Mesendoderm (in vitro differentiated cells): Measurements from ENCODE around the gene COL4A4.
"Not testable (repeated sequence)": the region's sequence is repeated elsewhere in the genome, so short reads cannot be mapped to it uniquely, and the experiment has no call there.

Source experiments
- DNase-seq: peaks from one replicate; pipeline ENCODE4 v3.0.0; 2013
- H2AK5ac ChIP-seq: 2 replicates; pipeline ENCODE4 v1.6.1; 2013; ENCODE audit warnings: low read length, inconsistent platforms
- H2BK120ac ChIP-seq: 2 replicates; pipeline ENCODE4 v1.6.1; 2013; ENCODE audit warnings: low read depth, mild to moderate bottlenecking, low read length, moderate library complexity, mixed read lengths
- H2BK15ac ChIP-seq: replicated peaks from 2 replicates; pipeline ENCODE4 v1.6.1; 2013; ENCODE audit warnings: low read depth, mild to moderate bottlenecking, moderate library complexity
- H2BK5ac ChIP-seq: 2 replicates; pipeline ENCODE4 v1.6.1; 2013; ENCODE audit warnings: low read length, inconsistent platforms
- H3K18ac ChIP-seq: 2 replicates; pipeline ENCODE4 v1.6.1; 2013; ENCODE audit warnings: mild to moderate bottlenecking, low read length, mixed read lengths
- H3K23ac ChIP-seq: one replicate; pipeline ENCODE4 v1.6.1; 2013; ENCODE audit warnings: low read length
- H3K27ac ChIP-seq: 2 replicates; pipeline ENCODE4 v1.5.1; 2013; ENCODE audit warnings: low read depth, mild to moderate bottlenecking, inconsistent platforms, low read length, moderate library complexity
- H3K27me3 ChIP-seq: 2 replicates; pipeline ENCODE4 v1.6.1; 2013; ENCODE audit warnings: low read length, control low read depth, mild to moderate bottlenecking, inconsistent platforms; ENCODE audit not compliant: insufficient read depth, poor library complexity
- H3K36me3 ChIP-seq: 2 replicates; pipeline ENCODE4 v1.6.1; 2013; ENCODE audit warnings: low read length, inconsistent platforms; ENCODE audit not compliant: control insufficient read depth, insufficient read depth
- H3K4ac ChIP-seq: one replicate; pipeline ENCODE4 v1.6.1; 2013; ENCODE audit warnings: low read depth, mild to moderate bottlenecking, low read length, moderate library complexity
- H3K4me1 ChIP-seq: 2 replicates; pipeline ENCODE4 v1.6.1; 2013; ENCODE audit warnings: low read depth, low read length, inconsistent platforms; ENCODE audit not compliant: control insufficient read depth
- H3K4me2 ChIP-seq: 2 replicates; pipeline ENCODE4 v1.6.1; 2013; ENCODE audit warnings: low read length
- H3K4me3 ChIP-seq: 2 replicates; pipeline ENCODE4 v1.5.1; 2013; ENCODE audit warnings: mild to moderate bottlenecking, low read length
- H3K56ac ChIP-seq: one replicate; pipeline ENCODE4 v1.6.1; 2013; ENCODE audit warnings: low read length
- H3K79me1 ChIP-seq: 2 replicates; pipeline ENCODE4 v1.6.1; 2013; ENCODE audit warnings: low read length, inconsistent platforms
- H3K79me2 ChIP-seq: 2 replicates; pipeline ENCODE4 v1.6.1; 2013; ENCODE audit warnings: mild to moderate bottlenecking, low read length; ENCODE audit not compliant: control insufficient read depth, insufficient read depth
- H3K9ac ChIP-seq: 2 replicates; pipeline ENCODE4 v1.6.1; 2013; ENCODE audit warnings: low read length, inconsistent platforms
- H4K5ac ChIP-seq: one replicate; pipeline ENCODE4 v1.6.1; 2013; ENCODE audit warnings: low read length
- H4K8ac ChIP-seq: one replicate; pipeline ENCODE4 v1.6.1; 2013; ENCODE audit warnings: low read depth, mild to moderate bottlenecking, control low read depth, low read length, moderate library complexity
- WGBS: extraction: QIAGEN DNeasy Blood & Tissue Kit; methylation state at CpG from one replicate; pipeline ENCODE4 v1.1.7; 2013; ENCODE audit warnings: low lambda C conversion rate, missing lambda C conversion rate; ENCODE audit not compliant: insufficient coverage; ENCODE audit errors: extremely low coverage; 5-methylcytosine and 5-hydroxymethylcytosine counted together

The COL4A4 gene

DNA sequence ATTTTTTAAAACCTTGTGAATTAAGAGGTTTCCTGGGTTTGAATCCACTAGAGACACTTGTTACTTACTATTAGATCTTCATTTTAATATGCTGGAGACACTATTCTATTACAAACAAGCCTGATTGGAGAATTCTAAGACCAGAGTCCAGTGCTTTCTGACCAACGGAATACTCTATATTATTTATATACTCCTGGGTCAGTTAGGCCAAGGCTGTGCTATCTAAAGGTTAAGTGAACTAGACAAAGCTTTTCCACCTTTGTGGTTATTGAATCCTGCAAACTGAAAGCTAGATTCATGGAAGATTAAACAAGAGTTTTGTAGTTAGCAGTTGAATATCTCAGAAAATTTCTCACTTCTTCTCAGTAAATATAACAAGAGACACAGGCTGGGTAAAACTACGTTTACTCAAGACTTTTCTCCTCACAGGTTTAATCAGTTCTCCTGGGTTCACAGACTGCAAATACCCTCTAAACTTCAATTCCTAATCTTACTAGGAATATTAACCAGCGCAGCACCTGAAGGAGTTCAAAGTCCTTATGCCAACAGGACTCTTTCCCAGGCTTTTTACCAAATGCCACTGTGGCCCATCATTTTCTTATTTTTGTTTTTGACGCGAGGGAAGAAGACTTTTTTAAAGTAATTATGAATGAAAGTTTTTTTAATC lies 66.4 kb downstream of the COL4A4 start:
- no peak overlapping the region for H3K9ac ChIP-seq
- no peak overlapping the region for H3K27ac ChIP-seq
- no peak for DNase-seq
- H3K4me2 ChIP-seq: no peak overlapping the region
- H3K79me2 ChIP-seq: no peaks in the 10 kb centered on the region
- H3K4me3 ChIP-seq: no peak overlapping the region
- H3K56ac ChIP-seq: no peak overlapping the region
- H4K8ac ChIP-seq: no peak overlapping the region
- WGBS: no CpG with 5 or more reads among the region's 5 CpGs
- H2BK120ac ChIP-seq: no peak overlapping the region
- H3K18ac ChIP-seq: no peak overlapping the region
- no peak overlapping the region for H3K4ac ChIP-seq
- H2AK5ac ChIP-seq: no peak overlapping the region
- H3K27me3 ChIP-seq: no peaks in the 10 kb centered on the region
- H4K5ac ChIP-seq: no peak overlapping the region
- H3K23ac ChIP-seq: no peak overlapping the region
- no peaks in the 10 kb centered on the region for H3K36me3 ChIP-seq
- H3K79me1 ChIP-seq: no peaks in the 10 kb centered on the region
- H3K4me1 ChIP-seq: no peaks in the 10 kb centered on the region
- H2BK15ac ChIP-seq: no peak overlapping the region
- no peak overlapping the region for H2BK5ac ChIP-seq

GRCh38 chr2:227095346-227095745 lies 68.7 kb downstream of the COL4A4 start:
- H2AK5ac ChIP-seq: no peak overlapping the region
- DNase-seq: no peak
- no peak overlapping the region for H2BK120ac ChIP-seq
- H3K27me3 ChIP-seq: no peaks in the 10 kb centered on the region
- no peak overlapping the region for H2BK5ac ChIP-seq
- no CpG with 5 or more reads among the region's 4 CpGs for WGBS
- no peaks in the 10 kb centered on the region for H3K79me2 ChIP-seq
- no peak overlapping the region for H3K9ac ChIP-seq
- H3K4me3 ChIP-seq: no peak overlapping the region
- no peak overlapping the region for H2BK15ac ChIP-seq
- H3K18ac ChIP-seq: no peak overlapping the region
- no peak overlapping the region for H3K27ac ChIP-seq
- no peak overlapping the region for H3K4ac ChIP-seq
- H4K5ac ChIP-seq: no peak overlapping the region
- H3K4me2 ChIP-seq: no peak overlapping the region
- H4K8ac ChIP-seq: no peak overlapping the region
- no peak overlapping the region for H3K23ac ChIP-seq
- no peaks in the 10 kb centered on the region for H3K79me1 ChIP-seq
- H3K4me1 ChIP-seq: no peaks in the 10 kb centered on the region
- H3K36me3 ChIP-seq: no peaks in the 10 kb centered on the region
- no peak overlapping the region for H3K56ac ChIP-seq

GRCh38 chr2:227082286-227082685 lies 81.7 kb downstream of the COL4A4 start:
- Histone ChIP-seq H3K4ac (no peak overlapping the region), H2BK15ac (no peak overlapping the region), H3K4me1 (no peaks in the 10 kb centered on the region), H2AK5ac (no peak overlapping the region), H3K18ac (no peak overlapping the region), H3K27me3 (no peaks in the 10 kb centered on the region), H3K23ac (no peak overlapping the region), H4K8ac (no peak overlapping the region), H3K27ac (no peak overlapping the region), H3K56ac (no peak overlapping the region), H3K36me3 (no peaks in the 10 kb centered on the region), H3K79me1 (no peaks in the 10 kb centered on the region), H2BK120ac (no peak overlapping the region), H4K5ac (no peak overlapping the region), H3K4me2 (no peak overlapping the region), H2BK5ac (no peak overlapping the region), H3K4me3 (no peak overlapping the region), H3K9ac (no peak overlapping the region), H3K79me2 (no peaks in the 10 kb centered on the region)
- DNase-seq: no peak
- no CpG with 5 or more reads among the region's 1 CpG for WGBS

DNA sequence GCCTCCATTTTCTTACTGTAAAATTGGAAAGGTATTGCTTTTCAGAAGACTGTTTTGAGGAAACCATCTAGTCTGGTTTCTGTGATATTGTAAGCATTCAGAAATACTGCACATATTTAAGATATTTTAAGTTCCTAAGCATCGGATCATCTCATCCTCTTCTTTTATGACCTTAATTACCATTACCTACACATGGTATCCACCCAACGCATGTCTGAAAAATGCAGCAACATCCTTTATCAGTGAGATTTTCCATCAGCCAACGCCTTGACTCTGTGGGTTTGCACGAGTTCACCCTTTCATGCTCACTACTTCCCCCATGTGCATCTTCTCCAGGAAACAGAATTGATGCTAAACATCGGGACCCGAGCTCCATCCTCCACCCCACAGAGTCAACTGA lies 84.3 kb downstream of the COL4A4 start:
- Histone ChIP-seq H3K18ac (no peak overlapping the region), H2AK5ac (no peak overlapping the region), H3K36me3 (no peaks in the 10 kb centered on the region), H3K56ac (no peak overlapping the region), H3K4ac (no peak overlapping the region), H4K8ac (no peak overlapping the region), H3K27ac (no peak overlapping the region), H3K4me1 (no peaks in the 10 kb centered on the region), H2BK15ac (no peak overlapping the region), H3K27me3 (no peaks in the 10 kb centered on the region), H2BK120ac (no peak overlapping the region), H3K23ac (no peak overlapping the region), H3K79me2 (no peaks in the 10 kb centered on the region), H3K79me1 (no peaks in the 10 kb centered on the region), H3K4me3 (no peak overlapping the region), H3K9ac (no peak overlapping the region), H3K4me2 (no peak overlapping the region), H4K5ac (no peak overlapping the region), H2BK5ac (no peak overlapping the region)
- no peak for DNase-seq
- no CpG with 5 or more reads among the region's 6 CpGs for WGBS

DNA sequence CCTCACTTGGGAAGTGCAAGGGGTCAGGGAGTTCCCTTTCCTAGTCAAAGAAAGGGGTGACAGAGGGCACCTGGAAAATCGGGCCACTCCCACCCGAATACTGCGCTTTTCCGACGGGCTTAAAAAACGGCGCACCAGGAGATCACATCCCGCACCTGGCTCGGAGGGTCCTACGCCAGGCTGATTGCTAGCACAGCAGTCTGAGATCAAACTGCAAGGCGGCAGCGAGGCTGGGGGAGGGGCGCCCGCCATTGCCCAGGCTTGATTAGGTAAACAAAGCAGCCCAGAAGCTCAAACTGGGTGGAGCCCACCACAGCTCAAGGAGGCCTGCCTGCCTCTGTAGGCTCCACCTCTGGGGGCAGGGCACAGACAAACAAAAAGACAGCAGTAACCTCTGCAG lies 98.9 kb downstream of the COL4A4 start:
- H2AK5ac ChIP-seq, H3K23ac ChIP-seq, H3K4me1 ChIP-seq, H3K56ac ChIP-seq, H3K4ac ChIP-seq, H3K27ac ChIP-seq, H2BK5ac ChIP-seq, H3K9ac ChIP-seq, H3K18ac ChIP-seq, H3K79me2 ChIP-seq, H3K27me3 ChIP-seq, H3K79me1 ChIP-seq, H4K8ac ChIP-seq, H2BK15ac ChIP-seq, H4K5ac ChIP-seq, H3K4me2 ChIP-seq, H3K36me3 ChIP-seq, H2BK120ac ChIP-seq, H3K4me3 ChIP-seq: not testable (repeated sequence)
- DNase-seq: peak; percentile 13
- WGBS: no CpG with 5 or more reads among the region's 14 CpGs

DNA sequence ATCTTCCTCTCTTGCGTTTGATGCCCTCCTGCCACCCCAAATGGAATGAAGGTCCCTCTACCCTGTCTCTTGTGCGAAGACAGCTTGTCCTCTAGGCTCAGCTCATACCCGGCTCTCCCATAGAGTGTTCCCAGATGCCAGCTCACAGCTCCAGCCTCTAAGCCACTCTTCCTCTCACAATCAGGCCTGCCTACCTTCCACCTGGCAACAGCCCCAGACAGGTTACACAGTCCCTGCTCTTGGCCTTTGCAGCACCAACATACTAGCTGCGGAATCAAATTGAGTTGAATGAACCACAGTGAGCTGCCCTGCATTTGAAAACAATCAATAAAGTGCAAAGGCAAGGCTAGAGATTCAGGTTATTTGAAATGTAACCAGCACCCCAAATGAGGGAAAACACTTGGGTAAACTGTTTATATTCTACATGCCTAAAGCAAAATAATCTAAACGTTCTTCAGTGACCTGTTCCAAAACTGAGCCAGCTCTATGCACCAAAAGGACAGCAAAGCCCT lies 105.1 kb downstream of the COL4A4 start:
- WGBS: no CpG with 5 or more reads among the region's 5 CpGs
- no peak overlapping the region for H2AK5ac ChIP-seq
- H3K4me3 ChIP-seq: no peak overlapping the region
- no peak for DNase-seq
- no peaks in the 10 kb centered on the region for H3K27me3 ChIP-seq
- H2BK5ac ChIP-seq: no peak overlapping the region
- no peak overlapping the region for H3K56ac ChIP-seq
- H2BK120ac ChIP-seq: no peak overlapping the region
- H3K4me2 ChIP-seq: no peak overlapping the region
- no peaks in the 10 kb centered on the region for H3K36me3 ChIP-seq
- H4K8ac ChIP-seq: no peak overlapping the region
- H3K9ac ChIP-seq: no peak overlapping the region
- no peak overlapping the region for H4K5ac ChIP-seq
- H2BK15ac ChIP-seq: no peak overlapping the region
- H3K23ac ChIP-seq: no peak overlapping the region
- no peaks in the 10 kb centered on the region for H3K4me1 ChIP-seq
- H3K27ac ChIP-seq: no peak overlapping the region
- H3K4ac ChIP-seq: no peak overlapping the region
- H3K79me1 ChIP-seq: no peaks in the 10 kb centered on the region
- H3K79me2 ChIP-seq: no peaks in the 10 kb centered on the region
- H3K18ac ChIP-seq: no peak overlapping the region
